ENCODE data around the gene NCOA1.
"Not testable (repeated sequence)": the region's sequence is repeated elsewhere in the genome, so short reads cannot be mapped to it uniquely, and the experiment has no call there.

Gene NCOA1

DNA sequence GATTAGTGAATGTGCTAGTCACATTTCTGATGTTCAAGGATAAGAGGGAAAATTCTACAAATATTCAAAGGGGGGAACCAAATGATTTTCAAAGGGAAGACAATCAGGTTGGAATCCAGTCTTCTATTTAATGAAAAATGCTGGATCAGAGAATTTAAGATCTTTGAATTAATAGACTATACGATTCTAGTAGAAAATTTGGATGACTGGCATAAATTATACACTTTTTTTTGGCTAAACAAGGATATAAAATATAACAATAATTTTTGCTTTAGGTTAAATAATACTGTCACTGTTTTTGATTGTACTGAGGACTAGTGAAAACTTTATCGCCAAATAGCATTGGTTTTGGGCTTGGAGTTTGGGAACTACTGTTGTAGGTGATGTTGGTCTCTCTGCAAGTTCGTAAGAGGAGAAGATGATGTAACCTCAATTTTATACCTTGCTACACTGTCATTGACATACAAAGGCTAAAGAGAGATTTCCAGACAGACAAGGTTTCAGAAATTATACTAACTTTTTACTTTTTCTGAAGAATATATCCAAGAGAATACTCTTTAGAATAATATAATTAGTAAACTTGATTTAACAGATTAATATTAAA, 51.3 kb downstream of the NCOA1 start:
- DNase-seq = no peak

- DNase-seq = no peak
Measured at GRCh38 chr2:24543252-24543651, 52.2 kb downstream of the NCOA1 start.

DNA sequence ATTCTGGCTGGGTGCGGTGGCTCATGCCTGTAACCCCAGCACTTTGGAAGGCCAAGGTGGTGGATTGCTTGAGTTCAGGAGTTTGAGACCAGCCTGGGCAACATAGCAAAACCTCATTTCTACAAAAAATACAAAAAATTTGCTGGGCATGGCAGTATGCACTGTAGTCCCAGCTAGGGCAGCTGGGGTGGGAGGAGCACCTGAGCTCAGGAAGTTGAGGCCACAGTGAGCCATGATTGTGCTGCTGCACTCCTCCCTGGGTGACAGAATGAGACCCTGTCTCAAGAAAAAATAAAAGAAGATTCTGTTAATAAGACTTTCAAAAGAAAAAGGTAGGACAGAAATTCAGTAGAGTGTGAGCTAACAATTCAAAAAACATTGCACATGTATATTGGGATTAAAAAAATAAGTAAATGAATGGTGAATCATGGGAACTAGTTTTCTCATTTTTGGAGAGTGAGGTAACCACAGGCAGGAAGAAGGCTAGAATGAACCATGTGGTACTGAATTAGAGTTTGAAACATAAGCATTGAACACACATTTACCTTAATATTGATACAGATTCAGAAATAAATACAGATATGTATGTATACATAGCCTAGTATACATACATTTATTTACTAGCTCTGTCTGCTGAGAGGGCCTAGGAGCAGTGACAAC, 53.5 kb downstream of the NCOA1 start:
- no peak for DNase-seq

GRCh38 chr2:24546669-24547068, 55.6 kb downstream of the NCOA1 start:
- DNase-seq = no peak

DNA sequence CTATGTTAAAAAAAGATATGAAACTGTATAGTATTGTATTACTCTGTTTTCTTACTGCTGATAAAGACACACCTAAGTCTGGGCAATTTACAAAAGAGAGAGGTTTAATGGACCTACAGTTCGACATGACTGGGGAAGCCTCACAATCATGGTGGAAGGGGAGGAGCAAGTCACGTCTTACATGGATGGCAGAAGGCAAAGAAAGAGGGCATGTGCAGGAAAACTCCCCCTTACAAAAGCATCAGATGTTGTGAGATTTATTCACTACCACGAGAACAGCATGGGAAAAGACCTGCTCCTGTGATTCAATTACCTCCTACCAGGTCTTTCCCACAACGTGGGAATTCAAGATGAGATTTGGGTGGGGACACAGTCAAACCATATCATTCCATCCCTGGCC, 57.0 kb downstream of the NCOA1 start:
- DNase-seq = no peak

- not testable (repeated sequence) for DNase-seq
Measured at GRCh38 chr2:24550301-24550700, 59.2 kb downstream of the NCOA1 start.

DNA sequence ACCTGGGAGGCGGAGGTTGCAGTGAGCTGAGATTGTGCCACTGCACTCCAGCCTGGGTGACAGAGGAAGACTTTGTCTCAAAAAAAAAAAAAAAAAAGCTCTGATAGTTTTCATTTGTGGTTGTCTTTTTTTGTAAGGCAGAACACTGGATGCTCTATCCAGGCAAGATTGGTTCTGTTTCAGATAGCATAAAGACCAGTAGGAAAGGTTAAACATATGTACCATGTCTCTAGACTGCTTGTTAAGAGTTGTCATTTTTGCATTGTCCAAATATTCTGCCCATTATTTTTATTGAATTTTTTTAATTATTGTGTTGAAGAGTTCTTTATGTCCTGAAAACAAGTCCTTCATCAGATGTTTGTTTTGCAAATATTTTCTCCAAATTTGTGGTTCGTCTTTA, 60.0 kb downstream of the NCOA1 start:
- no peak for DNase-seq

GRCh38 chr2:24552836-24553235, 61.8 kb downstream of the NCOA1 start:
- no peak for DNase-seq

- no peak for DNase-seq
Measured at GRCh38 chr2:24558781-24559472, 67.9 kb downstream of the NCOA1 start.

DNA sequence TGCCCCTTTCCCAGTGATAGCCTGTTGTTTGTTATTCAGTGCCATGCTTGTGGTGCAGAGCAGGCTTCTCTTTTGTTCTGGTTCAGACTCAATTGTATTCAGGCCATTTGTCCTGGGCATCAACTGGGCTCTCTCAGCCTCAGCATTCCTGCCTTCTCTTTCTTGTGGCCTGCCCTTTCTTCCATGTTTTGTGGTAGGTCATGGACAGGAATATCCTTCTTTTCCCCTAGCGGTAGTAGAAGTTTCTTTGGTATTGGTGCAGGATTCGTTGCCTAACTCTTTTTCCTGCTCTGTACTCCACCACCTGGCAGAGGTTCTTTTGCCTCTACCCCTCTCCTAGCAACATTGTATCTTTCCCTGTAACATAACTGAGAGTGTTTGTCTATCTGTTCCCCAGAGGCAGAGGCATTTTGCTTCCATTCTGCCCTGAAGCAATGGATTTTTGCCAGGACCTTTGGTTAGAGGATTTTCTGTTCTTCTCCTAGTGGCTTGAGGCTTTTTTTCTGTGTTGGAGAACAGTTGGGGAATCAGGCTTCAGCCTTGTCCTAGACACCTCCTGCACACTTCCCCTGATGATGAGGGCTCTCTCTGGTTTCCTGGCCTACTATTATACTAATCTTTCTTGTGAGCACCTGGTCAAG, 68.5 kb downstream of the NCOA1 start:
- no peak for DNase-seq

GRCh38 chr2:24565537-24565936, 74.5 kb downstream of the NCOA1 start:
- DNase-seq = no peak

DNA sequence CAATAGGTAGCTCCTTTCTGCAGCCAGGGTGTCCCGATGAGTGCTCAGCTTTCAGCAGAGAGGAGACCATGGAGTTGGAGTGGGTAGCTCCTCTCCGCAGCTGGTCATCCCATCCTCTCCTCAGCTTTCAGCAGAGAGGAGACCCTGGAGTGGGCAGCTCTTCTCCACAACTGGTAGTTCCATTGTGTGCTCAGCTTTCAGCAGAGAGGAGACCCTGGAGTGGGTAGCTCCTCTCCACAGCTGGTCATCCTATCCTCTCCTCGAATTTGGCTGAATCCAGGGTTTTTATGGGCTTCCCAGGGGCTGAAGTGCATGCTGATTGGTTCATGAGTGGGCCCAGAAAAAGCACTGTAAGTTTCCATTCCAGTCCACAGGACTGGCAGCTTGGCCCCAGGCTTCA, 75.2 kb downstream of the NCOA1 start:
- DNase-seq = no peak

DNA sequence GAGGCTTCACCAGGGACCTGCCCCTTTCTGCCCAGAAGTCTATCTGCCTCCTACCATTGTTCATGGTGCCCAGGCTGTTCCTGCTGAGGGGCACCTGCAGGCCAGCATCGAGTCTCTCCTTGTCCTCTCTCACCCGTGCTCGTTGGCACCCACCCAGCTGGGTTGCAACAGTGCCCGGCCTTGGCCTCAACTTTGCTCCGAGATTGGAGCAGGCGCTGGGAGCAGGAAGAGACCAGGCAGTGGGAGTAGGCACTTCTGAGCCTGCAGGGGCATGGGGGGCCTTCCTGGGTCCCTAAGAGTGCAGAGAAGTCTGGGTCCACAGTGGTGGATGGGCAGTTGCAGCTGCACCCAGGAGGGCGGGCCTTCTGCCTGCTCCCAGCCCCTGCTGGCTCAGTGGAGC, 75.6 kb downstream of the NCOA1 start:
- no peak for DNase-seq

DNA sequence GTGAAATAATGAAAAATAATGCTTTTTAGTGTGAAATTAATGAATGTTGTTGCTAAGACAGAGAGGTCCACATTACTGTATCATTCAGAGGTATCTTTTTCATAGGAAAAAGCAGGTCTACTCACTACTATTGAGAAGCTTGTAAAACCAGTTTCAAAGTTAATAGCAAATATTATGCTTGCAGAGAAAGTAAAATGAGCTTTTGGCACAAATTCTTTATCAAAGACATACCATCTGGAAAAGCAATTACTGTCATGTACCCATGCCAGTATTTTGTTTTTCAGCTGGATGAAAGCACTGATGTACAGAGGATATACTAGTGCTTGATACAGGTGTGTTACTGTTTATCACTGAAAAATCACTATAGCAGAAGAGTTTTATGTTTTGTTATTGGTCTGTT, 77.5 kb downstream of the NCOA1 start:
- DNase-seq = no peak

GRCh38 chr2:24569565-24569964, 78.5 kb downstream of the NCOA1 start:
- not testable (repeated sequence) for DNase-seq

DNA sequence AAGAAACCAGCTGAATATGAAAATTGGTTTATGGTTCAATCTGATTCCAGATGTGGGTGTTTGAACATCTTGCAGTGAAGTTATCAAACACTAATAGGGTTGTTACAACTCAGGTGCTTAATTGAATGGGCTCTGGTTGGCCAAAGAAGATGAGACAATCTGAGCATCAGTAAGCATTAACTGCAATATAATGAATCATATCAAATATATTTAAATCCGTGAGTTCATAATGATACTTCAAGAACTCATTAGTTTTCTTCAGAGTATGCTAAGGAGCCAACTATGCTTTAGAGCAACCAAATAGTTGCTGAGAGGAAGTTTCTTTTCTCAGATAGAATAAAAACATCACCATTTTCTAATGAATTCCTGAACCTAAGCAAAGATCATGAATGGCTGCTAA, 79.2 kb downstream of the NCOA1 start:
- no peak for DNase-seq

DNA sequence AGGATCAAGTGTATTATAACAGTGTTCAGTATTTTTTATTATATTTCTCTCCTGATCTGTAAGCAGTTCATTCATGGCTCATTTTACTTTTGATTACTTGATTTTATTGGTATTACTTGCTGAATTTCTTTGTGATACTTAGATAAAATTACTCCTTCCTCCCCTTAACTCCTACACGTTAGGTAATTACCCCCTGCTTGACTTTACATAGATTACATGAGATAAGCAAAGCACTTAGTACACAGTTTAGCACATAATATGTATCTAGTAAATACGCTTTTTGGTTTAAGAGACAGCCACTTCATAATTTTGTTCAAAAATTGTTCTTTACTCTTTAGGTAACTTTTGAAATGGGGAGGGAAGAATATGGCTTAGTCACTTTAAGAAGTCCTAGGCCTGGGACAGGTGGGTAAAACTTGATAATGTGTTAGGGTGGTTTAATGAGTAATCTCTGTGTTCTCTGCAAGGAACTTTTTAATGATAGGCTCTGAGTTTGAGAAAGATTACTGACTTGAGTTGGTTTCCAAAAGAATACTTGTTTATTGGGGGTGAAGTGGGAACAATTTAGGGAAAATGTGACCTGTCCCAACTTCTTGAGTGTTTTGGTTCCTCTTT, 80.9 kb downstream of the NCOA1 start:
- DNase-seq = no peak

GRCh38 chr2:24576146-24576545, 85.1 kb downstream of the NCOA1 start:
- DNase-seq = no peak

- DNase-seq = no peak
Measured at GRCh38 chr2:24576617-24577016, 85.6 kb downstream of the NCOA1 start.

DNA sequence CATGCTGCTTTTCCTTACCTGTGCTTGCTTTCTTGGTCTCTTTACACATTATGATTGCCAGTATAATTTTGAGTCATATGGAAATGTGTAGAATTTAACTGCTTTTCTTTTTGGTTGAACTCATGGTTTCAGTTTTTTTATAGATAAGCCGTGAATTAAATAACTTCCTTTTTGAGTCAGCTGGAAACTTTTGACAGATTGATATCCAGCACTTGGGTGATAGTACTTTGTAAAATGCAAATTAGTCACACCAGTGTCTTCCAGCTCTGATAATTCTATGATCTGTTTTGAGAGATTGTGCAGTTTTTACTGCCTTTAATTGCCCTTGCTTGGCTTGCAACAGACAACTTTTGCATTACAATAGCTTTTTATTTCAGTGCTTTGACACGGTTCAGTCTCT, 86.4 kb downstream of the NCOA1 start:
- no peak for DNase-seq

DNA sequence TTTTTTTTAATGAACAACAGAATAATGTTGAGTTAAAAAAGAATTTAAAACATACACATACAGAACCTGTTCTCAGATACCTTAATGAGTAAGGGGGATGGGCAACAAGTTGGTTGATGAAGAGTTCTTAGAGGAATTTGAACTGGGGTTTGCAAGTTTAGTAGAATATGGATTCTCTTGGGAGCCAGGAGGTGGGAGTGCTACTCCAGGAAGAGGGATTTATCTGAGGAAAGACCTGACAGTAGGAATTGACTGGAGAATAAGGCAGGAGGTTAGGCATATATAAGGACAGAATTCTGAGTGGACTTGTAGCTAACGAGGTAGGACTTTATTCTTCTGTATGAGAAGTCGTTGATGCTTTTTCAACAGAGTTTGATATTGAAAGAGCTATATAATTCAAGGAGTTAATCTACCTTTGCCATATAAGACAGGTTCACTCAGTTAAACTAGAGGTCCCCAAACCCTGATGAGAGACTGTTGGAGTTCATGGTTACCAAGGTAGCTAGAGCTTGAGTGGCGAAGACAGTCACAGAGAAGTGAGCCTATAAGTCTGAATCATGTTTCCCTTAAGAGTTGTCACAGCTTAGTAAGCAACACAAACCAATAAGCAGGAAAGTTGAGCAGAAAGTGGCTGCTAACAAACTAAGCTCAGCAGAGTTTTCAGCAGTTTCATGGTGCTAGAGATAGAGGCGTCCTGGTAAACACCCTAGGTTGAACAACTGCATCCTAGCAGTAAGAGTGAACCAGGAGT, 88.2 kb downstream of the NCOA1 start:
- DNase-seq = no peak

DNA sequence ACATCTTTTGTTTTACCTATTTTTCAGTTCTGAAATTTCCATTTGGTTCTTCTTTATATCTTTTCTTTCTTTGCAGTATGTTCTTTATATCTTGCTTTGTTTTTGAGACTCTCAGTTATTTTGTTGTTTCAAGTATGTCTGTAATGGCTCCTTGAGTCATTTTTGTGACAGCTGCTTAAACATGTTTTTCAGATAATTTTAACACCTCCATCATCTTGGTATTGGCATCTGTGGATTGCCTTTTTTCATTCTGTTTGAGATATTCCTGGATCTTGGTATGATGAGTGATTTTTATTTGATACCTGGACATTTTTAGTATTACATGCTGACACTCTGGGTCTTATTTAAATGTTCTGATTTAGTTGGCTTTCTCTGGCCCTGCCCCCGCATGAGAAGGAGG, 89.5 kb downstream of the NCOA1 start:
- DNase-seq = no peak

DNA sequence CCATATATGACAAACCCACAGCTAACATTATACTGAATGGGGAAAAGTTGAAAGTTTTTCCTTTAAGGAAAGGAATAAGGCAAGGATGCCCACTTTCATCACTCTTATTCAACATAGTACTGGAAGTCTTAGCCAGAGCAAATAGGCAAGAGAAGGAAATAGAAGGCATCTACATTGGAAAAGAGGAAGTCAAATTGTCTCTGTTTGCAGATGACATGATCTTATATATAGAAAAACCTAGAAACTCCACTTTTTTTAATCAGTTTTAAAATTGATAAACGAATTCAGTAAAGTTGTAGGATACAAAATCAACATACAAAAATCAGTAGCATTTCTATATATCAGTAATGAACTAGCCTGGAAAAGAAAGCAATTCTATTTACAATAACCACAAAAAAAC, 90.9 kb downstream of the NCOA1 start:
- not testable (repeated sequence) for DNase-seq

Measured in KG1 (cell line).